ENCODE measurements around the gene MCTP2.
A peak's percentile ranks its signal among the peaks of the same experiment; 100 is the strongest.

The MCTP2 gene

DNA sequence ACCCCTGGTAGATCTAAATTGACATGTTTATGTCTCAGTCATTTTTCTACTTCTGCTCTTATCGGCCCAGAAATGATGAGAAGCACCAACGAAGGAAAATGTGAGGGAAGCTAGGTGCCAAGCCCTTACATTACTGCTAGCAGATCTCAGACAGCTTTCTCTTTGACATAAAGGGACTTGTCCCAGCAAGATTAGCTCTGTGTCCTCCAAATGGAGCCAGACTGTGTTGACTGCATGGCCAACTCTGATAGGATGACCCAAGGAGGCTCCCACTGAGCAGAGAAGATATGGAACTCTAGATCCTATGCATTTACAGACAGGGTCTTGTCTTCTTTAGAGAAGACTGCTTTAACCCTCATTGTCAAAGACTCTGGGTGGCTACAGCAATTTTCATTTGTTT lies 2.8 kb upstream of the MCTP2 start:
- DNase-seq (ENCODE audit: low read depth) = no peak
- TF ChIP-seq, protein P1, sequence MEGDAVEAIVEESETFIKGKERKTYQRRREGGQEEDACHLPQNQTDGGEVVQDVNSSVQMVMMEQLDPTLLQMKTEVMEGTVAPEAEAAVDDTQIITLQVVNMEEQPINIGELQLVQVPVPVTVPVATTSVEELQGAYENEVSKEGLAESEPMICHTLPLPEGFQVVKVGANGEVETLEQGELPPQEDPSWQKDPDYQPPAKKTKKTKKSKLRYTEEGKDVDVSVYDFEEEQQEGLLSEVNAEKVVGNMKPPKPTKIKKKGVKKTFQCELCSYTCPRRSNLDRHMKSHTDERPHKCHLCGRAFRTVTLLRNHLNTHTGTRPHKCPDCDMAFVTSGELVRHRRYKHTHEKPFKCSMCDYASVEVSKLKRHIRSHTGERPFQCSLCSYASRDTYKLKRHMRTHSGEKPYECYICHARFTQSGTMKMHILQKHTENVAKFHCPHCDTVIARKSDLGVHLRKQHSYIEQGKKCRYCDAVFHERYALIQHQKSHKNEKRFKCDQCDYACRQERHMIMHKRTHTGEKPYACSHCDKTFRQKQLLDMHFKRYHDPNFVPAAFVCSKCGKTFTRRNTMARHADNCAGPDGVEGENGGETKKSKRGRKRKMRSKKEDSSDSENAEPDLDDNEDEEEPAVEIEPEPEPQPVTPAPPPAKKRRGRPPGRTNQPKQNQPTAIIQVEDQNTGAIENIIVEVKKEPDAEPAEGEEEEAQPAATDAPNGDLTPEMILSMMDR (IDR thresholded peaks at IDR 0.05; ENCODE audit: insufficient read depth, low read depth, low read length, missing control alignments) = no peak
- no peak overlapping the region for H3K4me3 ChIP-seq (ENCODE audit: low read length)

DNA sequence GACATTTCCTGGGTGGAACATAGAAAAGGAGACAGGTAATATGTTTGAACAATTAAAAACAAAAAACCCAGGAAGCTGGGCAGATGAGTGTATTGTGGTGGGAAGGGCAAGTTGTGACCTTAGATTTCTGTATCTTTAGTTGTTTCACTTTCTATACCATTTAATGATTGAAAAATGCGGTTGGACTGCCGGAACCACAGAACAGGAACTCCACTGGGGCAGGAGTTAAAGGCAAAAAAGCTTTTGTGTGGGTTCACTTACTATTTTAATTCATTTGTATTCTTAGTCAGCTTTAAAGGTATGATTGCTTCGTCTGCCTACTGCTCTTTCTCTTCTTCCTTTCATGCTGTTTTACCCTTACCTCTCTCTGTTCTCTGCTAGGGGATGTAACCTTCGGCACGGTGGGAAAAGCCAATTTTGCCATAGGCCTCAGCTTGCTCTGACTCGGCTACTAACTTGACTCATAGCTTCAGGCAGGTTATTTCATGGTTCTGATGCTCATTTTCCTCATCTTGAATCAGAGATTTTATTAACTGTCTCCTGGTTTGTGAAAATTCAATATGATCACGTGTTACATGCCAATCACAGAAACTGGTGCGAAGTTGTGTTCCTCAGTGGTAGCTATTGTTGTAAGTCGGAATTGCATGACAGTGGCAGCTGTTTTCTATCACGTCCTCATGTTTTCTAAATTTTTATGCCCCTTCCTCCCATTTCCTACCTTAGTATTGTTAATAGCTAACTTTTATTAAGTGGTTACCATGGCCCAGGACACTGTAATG lies 1.6 kb upstream of the MCTP2 start:
- H3K4me3 ChIP-seq (ENCODE audit: low read length) = no peak overlapping the region
- TF ChIP-seq, protein P1 (IDR thresholded peaks at IDR 0.05; ENCODE audit: insufficient read depth, low read depth, low read length, missing control alignments) = no peak
- peak; percentile 83 for DNase-seq (ENCODE audit: low read depth)

DNA sequence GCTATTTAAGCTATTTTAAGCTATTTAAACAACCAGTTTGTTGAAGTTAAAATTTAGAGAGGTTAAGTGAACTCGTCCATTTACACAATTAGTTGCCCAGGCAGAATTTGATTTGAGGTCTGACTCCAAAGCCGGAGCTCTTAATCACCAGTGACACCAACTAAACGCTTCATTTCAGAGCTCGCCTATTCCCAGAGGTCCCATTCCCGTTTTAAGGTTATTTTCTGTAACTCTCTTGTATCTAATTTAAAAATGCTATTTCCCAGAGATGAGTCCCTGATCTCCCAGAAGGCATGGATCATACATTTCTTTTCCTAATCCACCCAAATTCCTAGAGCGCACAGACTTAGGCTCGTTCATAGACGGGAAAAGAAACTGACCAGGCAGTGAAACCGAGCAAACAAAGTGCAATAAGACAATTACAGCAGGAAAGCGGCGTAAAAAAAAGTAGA lies 904 bp upstream of the MCTP2 start:
- peak; percentile 46 for DNase-seq (ENCODE audit: low read depth)
- H3K4me3 ChIP-seq (ENCODE audit: low read length) = peak overlapping the region; percentile 66
- TF ChIP-seq, protein P1 (IDR thresholded peaks at IDR 0.05; ENCODE audit: insufficient read depth, low read depth, low read length, missing control alignments) = no peak

GRCh38 chr15:94231723-94232468 lies 535 bp downstream of the MCTP2 start:
- peak; percentile 45 for DNase-seq (ENCODE audit: low read depth)
- TF ChIP-seq, protein P1 (IDR thresholded peaks at IDR 0.05; ENCODE audit: insufficient read depth, low read depth, low read length, missing control alignments) = no peak

DNA sequence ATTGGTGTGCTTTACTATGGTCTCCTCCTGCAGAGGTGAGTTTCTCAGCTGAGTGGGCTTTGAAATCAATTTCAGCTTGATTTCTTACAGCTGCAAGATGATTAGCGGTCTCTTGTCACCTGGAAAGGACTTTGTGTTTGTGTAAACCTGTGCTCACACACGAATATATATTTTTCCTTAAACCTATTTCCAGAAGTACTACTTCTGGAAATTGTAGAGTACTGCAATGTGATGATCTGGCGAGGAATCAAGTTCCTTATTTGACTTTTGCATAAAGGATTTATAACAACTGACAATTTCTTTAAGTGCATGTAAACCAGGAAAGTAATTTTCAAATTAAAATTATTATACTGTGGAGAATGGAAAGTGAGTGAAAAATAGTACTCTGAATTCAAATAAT lies 2.1 kb downstream of the MCTP2 start:
- no peak overlapping the region for H3K4me3 ChIP-seq (ENCODE audit: low read length)
- TF ChIP-seq, protein P1 (IDR thresholded peaks at IDR 0.05; ENCODE audit: insufficient read depth, low read depth, low read length, missing control alignments) = no peak
- DNase-seq (ENCODE audit: low read depth) = no peak

More at GRCh38 chr15:94231723-94232468, 535 bp downstream of the MCTP2 start:
- peak overlapping the region; percentile 66 for H3K4me3 ChIP-seq (ENCODE audit: low read length)

DNA sequence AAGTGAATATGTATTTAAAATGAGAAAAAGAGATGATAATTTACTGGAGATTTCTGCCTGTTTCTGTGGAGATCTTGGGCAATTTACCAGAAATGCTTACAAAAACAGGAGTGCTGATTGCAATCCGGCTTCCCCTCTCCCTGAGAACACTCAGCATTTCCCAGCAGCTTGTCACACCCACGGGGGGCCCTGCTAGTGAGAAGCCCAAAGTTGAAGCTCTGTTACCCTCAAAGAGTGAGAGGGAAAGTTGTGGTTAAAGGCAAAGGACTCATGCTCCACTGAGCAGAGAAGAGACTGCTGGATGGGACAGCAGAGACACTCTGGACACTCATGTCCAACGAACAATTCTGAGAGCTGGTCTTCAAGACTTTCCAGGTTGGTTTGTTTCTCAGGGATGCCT lies 2.9 kb downstream of the MCTP2 start:
- no peak for DNase-seq (ENCODE audit: low read depth)
- no peak overlapping the region for H3K4me3 ChIP-seq (ENCODE audit: low read length)
- TF ChIP-seq, protein P1 (IDR thresholded peaks at IDR 0.05; ENCODE audit: insufficient read depth, low read depth, low read length, missing control alignments) = no peak

Measured in epithelial cell of esophagus (primary cell).